GM18858 (cell line): ENCODE data around the gene C13orf46.
"Not testable (repeated sequence)": the region's sequence is repeated elsewhere in the genome, so short reads cannot be mapped to it uniquely, and the experiment has no call there.

Experiments
- ATAC-seq: cut with Tn5 transposase; IDR thresholded peaks from one replicate; pipeline ENCODE4 v1.9.1; 2021; ENCODE audit not compliant: unreplicated experiment

Gene C13orf46

GRCh38 chr13:113995051-113995601, 21.2 kb upstream of the C13orf46 start:
- no peak for ATAC-seq

- ATAC-seq, result no peak
Measured at GRCh38 chr13:113992276-113993005, 18.6 kb upstream of the C13orf46 start.

- no peak for ATAC-seq
Measured at GRCh38 chr13:113991676-113992179, 17.9 kb upstream of the C13orf46 start.

GRCh38 chr13:113991191-113991669, 17.4 kb upstream of the C13orf46 start:
- ATAC-seq, result no peak

GRCh38 chr13:113990321-113990837, 16.5 kb upstream of the C13orf46 start:
- ATAC-seq, result no peak

- ATAC-seq, result no peak
Measured at GRCh38 chr13:113989585-113990300, 15.9 kb upstream of the C13orf46 start.

- not testable (repeated sequence) for ATAC-seq
Measured at GRCh38 chr13:113988859-113989258, 15.0 kb upstream of the C13orf46 start.

GRCh38 chr13:113982296-113982661, 8.4 kb upstream of the C13orf46 start:
- no peak for ATAC-seq

- ATAC-seq, result no peak
Measured at GRCh38 chr13:113981611-113982295, 7.9 kb upstream of the C13orf46 start.

- ATAC-seq, result no peak
Measured at GRCh38 chr13:113981194-113981605, 7.3 kb upstream of the C13orf46 start.

GRCh38 chr13:113980489-113981064, 6.7 kb upstream of the C13orf46 start:
- no peak for ATAC-seq

- no peak for ATAC-seq
Measured at GRCh38 chr13:113979791-113980471, 6.1 kb upstream of the C13orf46 start.

- ATAC-seq, result no peak
Measured at GRCh38 chr13:113978741-113979481, 5.0 kb upstream of the C13orf46 start.

GRCh38 chr13:113977976-113978375, 4.1 kb upstream of the C13orf46 start:
- no peak for ATAC-seq

- ATAC-seq, result no peak
Measured at GRCh38 chr13:113976711-113977684, 3.1 kb upstream of the C13orf46 start.

- no peak for ATAC-seq
Measured at GRCh38 chr13:113975416-113975815, 1.5 kb upstream of the C13orf46 start.

- no peak for ATAC-seq
Measured at GRCh38 chr13:113974304-113975281, 717 bp upstream of the C13orf46 start.
